Measurements from ENCODE around the gene EYS.

GRCh38 chr6:63721181-63721580 is 1985.8 kb downstream of the EYS start:
- TF ChIP-seq CTCF (IDR thresholded peaks at IDR 0.05; ENCODE audit: low read depth, low read length, missing input control) (no peak), NR2F2 (IDR thresholded peaks at IDR 0.05) (no peak), TAF1 (conservative IDR thresholded peaks at IDR 0.05) (no peak), REST (IDR thresholded peaks at IDR 0.05) (no peak), MAX (IDR thresholded peaks at IDR 0.05) (no peak), RAD21 (IDR thresholded peaks at IDR 0.05) (no peak), FOXA1 (IDR thresholded peaks at IDR 0.05) (no peak), RXRA (IDR thresholded peaks at IDR 0.05) (no peak), JUND (IDR thresholded peaks at IDR 0.05) (no peak), GABPA (IDR thresholded peaks at IDR 0.05 in 1 of 2, conservative IDR thresholded peaks at IDR 0.05 in 1 of 2) (no peak), ZBTB33 (IDR thresholded peaks at IDR 0.05) (no peak)
